ENCODE results near the gene SGIP1. TPM values are rescaled to one million over a fixed set of nuclear protein-coding genes. Genes with fewer than 3 reads are reported as not detected.

Gene SGIP1
- total and polyA plus RNA-seq, 2 donors, result 0.57 to 2.9 TPM

DNA sequence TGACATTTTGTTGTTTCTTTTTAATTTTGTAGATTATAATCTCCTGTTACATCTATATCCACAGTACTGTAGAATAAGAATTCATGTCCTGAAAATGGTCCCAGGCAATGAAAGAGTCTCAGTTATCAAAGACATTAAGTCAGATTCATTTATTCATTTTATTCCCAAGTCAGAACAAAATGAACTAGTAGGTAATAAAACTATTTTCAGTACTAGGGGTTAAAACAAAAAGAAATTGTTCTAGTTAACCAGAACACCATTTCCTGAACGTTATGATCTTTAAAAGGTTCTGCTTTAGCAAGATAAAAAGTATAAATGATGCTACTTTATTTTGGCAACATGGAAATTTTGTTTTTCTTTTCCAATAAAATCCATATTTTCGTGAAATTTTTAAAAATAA is 211.5 kb downstream of the SGIP1 start:
- Histone ChIP-seq H3K36me3 (ENCODE audit: control insufficient read depth in 2 of 2, insufficient read depth in 2 of 2, low read length in 1 of 2) (no peaks in the 10 kb centered on the region), H3K4me3 (ENCODE audit: low read length in 2 of 2) (no peak overlapping the region), H3K9me3 (ENCODE audit: control insufficient read depth in 2 of 2, insufficient read depth in 1 of 2, low read length in 1 of 2) (no peaks in the 10 kb centered on the region), H3K4me1 (ENCODE audit: control insufficient read depth in 2 of 2, insufficient read depth in 2 of 2, low read length in 2 of 2) (no peaks in the 10 kb centered on the region), H3K27ac (ENCODE audit: low read depth in 1 of 2, low read length in 1 of 2) (no peak overlapping the region), H3K27me3 (ENCODE audit: control insufficient read depth in 2 of 2, insufficient read depth in 1 of 2, low read length in 1 of 2) (no peaks in the 10 kb centered on the region)
- DNase-seq (ENCODE audit: low read depth in 6 of 9, low spot score in 9 of 9), result no peak
- 32% methylated on average over 2 of the region's 2 CpGs for WGBS

DNA sequence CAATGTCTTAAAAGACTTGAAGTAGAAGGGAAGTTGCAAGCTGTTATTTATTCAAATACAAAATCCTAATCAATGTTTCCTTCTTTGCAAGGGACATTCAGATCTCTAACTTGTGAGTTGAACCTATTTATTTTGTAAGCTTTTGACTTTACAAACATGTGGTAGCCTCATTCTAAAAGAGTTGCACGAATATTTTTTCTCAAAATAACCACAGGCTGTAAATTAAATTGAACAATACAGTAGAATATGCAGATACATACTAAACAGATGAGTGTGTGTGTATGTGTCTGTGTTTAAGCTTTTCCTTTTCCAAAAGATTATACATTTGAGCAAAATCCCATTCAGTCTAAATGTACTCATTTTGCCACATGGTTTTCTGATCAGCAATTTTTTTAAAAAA is 213.5 kb downstream of the SGIP1 start:
- H3K4me3 ChIP-seq (ENCODE audit: low read length in 2 of 2), result no peak overlapping the region
- no peak for DNase-seq (ENCODE audit: low read depth in 6 of 9, low spot score in 9 of 9)
- H3K27ac ChIP-seq (ENCODE audit: low read depth in 1 of 2, low read length in 1 of 2), result no peak overlapping the region
- peaks cover 7 to 12% of the 10 kb centered on the region in 2 donors for H3K4me1 ChIP-seq (ENCODE audit: control insufficient read depth in 2 of 2, insufficient read depth in 2 of 2, low read length in 2 of 2)
- 20% methylated on average over 1 of the region's 1 CpG for WGBS
- no peaks in the 10 kb centered on the region for H3K36me3 ChIP-seq (ENCODE audit: control insufficient read depth in 2 of 2, insufficient read depth in 2 of 2, low read length in 1 of 2)
- peaks cover 0 to 12% of the 10 kb centered on the region in 2 donors for H3K27me3 ChIP-seq (ENCODE audit: control insufficient read depth in 2 of 2, insufficient read depth in 1 of 2, low read length in 1 of 2)
- H3K9me3 ChIP-seq (ENCODE audit: control insufficient read depth in 2 of 2, insufficient read depth in 1 of 2, low read length in 1 of 2), result no peaks in the 10 kb centered on the region

DNA sequence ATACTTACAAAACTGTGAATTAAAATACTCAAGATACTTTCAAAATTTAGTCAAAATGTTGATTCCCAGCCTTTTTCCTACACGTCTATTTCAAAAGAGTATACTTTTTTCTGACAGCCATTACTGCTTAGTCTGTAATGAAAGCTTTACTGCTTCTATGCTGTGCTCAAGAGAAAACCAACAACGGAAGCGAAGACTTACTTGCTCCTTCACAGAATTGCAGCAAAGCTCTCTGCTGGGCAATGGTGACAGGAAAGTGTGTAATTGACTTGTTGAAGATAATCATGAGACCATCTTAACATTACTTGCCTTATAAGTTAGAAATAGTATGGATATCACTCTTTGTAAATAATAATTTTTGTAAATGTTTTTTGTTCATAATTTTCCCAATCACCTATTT is 216.6 kb downstream of the SGIP1 start:
- H3K27me3 ChIP-seq (ENCODE audit: control insufficient read depth in 2 of 2, insufficient read depth in 1 of 2, low read length in 1 of 2), result peaks cover 2 to 18% of the 10 kb centered on the region in 2 donors
- peak in 1 of 9 donors; percentile 67 for DNase-seq (ENCODE audit: low read depth in 6 of 9, low spot score in 9 of 9)
- H3K27ac ChIP-seq (ENCODE audit: low read depth in 1 of 2, low read length in 1 of 2), result no peak overlapping the region
- no peak overlapping the region for H3K4me3 ChIP-seq (ENCODE audit: low read length in 2 of 2)
- H3K9me3 ChIP-seq (ENCODE audit: control insufficient read depth in 2 of 2, insufficient read depth in 1 of 2, low read length in 1 of 2), result no peaks in the 10 kb centered on the region
- WGBS, result 48% methylated on average over 3 of the region's 3 CpGs
- H3K4me1 ChIP-seq (ENCODE audit: control insufficient read depth in 2 of 2, insufficient read depth in 2 of 2, low read length in 2 of 2), result peaks cover 8 to 17% of the 10 kb centered on the region in 2 donors
- no peaks in the 10 kb centered on the region for H3K36me3 ChIP-seq (ENCODE audit: control insufficient read depth in 2 of 2, insufficient read depth in 2 of 2, low read length in 1 of 2)

DNA sequence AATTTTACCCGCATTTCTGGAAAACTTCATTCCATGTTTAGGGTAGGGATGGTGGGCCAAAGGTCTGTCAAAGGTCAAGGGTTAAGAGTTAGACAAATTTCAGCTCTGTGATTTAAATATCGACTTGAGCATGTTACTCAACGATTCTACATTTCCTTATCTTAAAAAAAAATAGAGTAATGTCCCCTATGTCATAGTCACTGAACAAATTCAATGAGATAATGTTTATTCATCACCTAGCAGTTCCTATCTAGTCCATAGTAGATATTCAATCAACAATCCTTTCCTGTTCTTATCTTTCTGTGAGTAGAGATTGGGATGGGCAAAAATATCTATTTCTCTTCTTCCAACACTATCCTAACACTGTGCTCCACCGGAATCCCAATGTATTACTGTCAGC is 217.2 kb downstream of the SGIP1 start:
- Histone ChIP-seq H3K9me3 (ENCODE audit: control insufficient read depth in 2 of 2, insufficient read depth in 1 of 2, low read length in 1 of 2) (no peaks in the 10 kb centered on the region), H3K27me3 (ENCODE audit: control insufficient read depth in 2 of 2, insufficient read depth in 1 of 2, low read length in 1 of 2) (peaks cover 2 to 18% of the 10 kb centered on the region in 2 donors), H3K36me3 (ENCODE audit: control insufficient read depth in 2 of 2, insufficient read depth in 2 of 2, low read length in 1 of 2) (no peaks in the 10 kb centered on the region), H3K27ac (ENCODE audit: low read depth in 1 of 2, low read length in 1 of 2) (no peak overlapping the region), H3K4me1 (ENCODE audit: control insufficient read depth in 2 of 2, insufficient read depth in 2 of 2, low read length in 2 of 2) (peaks cover 8 to 17% of the 10 kb centered on the region in 2 donors), H3K4me3 (ENCODE audit: low read length in 2 of 2) (no peak overlapping the region)
- 97% methylated on average over 4 of the region's 4 CpGs for WGBS
- no peak for DNase-seq (ENCODE audit: low read depth in 6 of 9, low spot score in 9 of 9)

DNA sequence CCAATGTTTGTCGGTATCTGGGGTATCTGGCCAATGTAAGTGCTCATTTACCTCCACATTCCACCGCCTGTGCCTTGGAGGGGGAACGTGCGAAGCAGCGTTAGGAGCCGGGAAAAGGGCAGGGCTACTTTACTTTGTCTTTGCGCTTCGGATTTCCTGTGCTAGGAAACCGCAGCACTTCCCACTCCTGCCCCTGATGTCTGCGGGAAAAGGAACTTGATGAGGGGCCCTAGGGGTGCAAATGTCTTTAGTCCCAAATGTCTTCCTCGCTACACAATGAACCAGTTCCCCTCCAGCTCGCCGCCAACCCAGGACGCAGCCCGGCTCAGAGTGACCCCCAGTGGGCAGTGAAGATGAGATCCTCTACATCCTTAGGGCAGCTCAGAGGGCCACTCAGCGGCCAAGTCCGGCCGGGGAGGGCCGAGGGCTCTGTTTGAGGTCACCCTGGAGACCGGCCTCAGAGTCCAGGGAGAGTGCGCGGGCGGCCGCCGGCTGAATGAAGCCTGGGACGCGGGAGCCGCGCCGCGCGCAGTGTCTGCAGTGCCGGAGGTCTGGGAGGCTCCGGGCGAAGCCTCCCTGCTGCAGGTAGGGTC is 218.1 kb downstream of the SGIP1 start, which contains the start of gene DYNLT5:
TSS of gene DYNLT5 (plus strand) at position 460 of the 593 bp plus-strand sequence. CDS start 2,200 bp downstream, outside the sequence.
- Histone ChIP-seq H3K9me3 (ENCODE audit: control insufficient read depth in 2 of 2, insufficient read depth in 1 of 2, low read length in 1 of 2) (no peaks in the 10 kb centered on the region), H3K4me1 (ENCODE audit: control insufficient read depth in 2 of 2, insufficient read depth in 2 of 2, low read length in 2 of 2) (peaks cover 8 to 17% of the 10 kb centered on the region in 2 donors), H3K27ac (ENCODE audit: low read depth in 1 of 2, low read length in 1 of 2) (no peak within 1 kb of the TSS), H3K4me3 (ENCODE audit: low read length in 2 of 2) (peak within 1 kb of the TSS; percentile 36 to 39), H3K36me3 (ENCODE audit: control insufficient read depth in 2 of 2, insufficient read depth in 2 of 2, low read length in 1 of 2) (no peaks in the 10 kb centered on the region), H3K27me3 (ENCODE audit: control insufficient read depth in 2 of 2, insufficient read depth in 1 of 2, low read length in 1 of 2) (peaks cover 2 to 18% of the 10 kb centered on the region in 2 donors)
- no peak for DNase-seq (ENCODE audit: low read depth in 6 of 9, low spot score in 9 of 9)
- 2% methylated on average over 35 of the region's 35 CpGs for WGBS

DNA sequence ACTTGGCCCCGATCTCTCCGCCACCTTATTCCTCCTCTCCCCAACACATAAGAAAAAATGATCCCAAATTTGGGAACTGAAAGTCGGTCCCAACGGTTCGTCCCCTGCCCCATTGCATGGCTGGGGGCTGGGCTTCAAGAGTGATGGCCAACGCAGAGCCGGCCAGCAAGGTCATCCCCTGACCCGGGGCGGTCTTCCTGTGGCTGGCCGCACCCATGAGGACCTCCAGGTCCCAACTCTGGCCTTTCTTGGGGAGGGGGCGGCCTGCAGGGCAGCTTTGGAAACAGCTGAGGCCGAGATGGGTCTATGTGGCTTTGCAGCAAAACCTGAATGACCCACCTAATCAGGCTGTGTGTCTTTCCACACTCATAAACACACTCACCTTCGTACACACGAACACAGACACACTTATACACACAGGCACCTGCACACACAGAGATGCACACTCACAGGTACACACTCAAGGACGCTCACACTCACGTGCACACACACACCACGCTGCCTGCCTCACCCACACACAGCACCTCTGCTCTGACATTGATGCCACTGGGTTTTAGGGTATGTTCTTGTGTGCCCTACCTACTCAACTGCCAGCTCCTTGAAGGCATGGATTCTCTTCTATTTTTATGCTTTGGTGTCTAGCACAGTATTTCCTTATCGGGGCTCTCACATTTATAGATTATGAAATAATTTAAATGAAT is 218.9 kb downstream of the SGIP1 start:
- H3K27ac ChIP-seq (ENCODE audit: low read depth in 1 of 2, low read length in 1 of 2), result no peak overlapping the region
- H3K36me3 ChIP-seq (ENCODE audit: control insufficient read depth in 2 of 2, insufficient read depth in 2 of 2, low read length in 1 of 2), result no peaks in the 10 kb centered on the region

DNA sequence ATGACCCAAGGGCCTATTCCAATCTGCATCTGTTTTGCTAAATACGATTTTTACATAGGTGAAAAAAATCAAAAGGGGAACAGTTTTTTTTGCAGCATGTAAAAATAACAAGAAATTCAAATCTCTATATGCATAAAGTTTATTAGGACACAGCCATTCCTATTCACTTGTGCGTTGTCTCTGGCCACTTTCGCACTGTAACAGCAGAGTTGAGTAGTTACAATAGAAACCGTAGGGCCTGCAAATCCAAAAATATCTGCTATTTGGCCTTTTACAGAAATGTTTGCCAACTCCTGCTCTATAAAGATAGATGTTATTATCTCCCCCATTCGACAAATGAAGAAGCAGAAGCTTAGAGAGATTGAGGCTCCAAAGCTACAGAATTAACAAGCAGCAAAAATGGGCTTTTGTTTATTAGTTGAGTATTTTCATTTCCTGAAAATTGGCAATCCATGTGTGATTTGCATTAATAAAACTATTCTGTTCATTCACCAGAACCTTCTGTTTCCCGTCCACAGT is 223.8 kb downstream of the SGIP1 start:
- Histone ChIP-seq H3K36me3 (ENCODE audit: control insufficient read depth in 2 of 2, insufficient read depth in 2 of 2, low read length in 1 of 2) (no peaks in the 10 kb centered on the region), H3K9me3 (ENCODE audit: control insufficient read depth in 2 of 2, insufficient read depth in 1 of 2, low read length in 1 of 2) (no peaks in the 10 kb centered on the region), H3K27me3 (ENCODE audit: control insufficient read depth in 2 of 2, insufficient read depth in 1 of 2, low read length in 1 of 2) (peaks cover 2 to 4% of the 10 kb centered on the region in 2 donors), H3K4me3 (ENCODE audit: low read length in 2 of 2) (no peak overlapping the region), H3K27ac (ENCODE audit: low read depth in 1 of 2, low read length in 1 of 2) (peak overlapping the region in 1 of 2 donors; percentile 41), H3K4me1 (ENCODE audit: control insufficient read depth in 2 of 2, insufficient read depth in 2 of 2, low read length in 2 of 2) (peaks cover 0 to 3% of the 10 kb centered on the region in 2 donors)
- WGBS, result 92% methylated on average over 6 of the region's 6 CpGs
- DNase-seq (ENCODE audit: low read depth in 6 of 9, low spot score in 9 of 9), result no peak

More for the DNA sequence above, 218.9 kb downstream of the SGIP1 start:
- 53% methylated on average over 18 of the region's 18 CpGs for WGBS
- Histone ChIP-seq H3K4me3 (ENCODE audit: low read length in 2 of 2) (peak overlapping the region; percentile 36 to 39), H3K9me3 (ENCODE audit: control insufficient read depth in 2 of 2, insufficient read depth in 1 of 2, low read length in 1 of 2) (no peaks in the 10 kb centered on the region), H3K27me3 (ENCODE audit: control insufficient read depth in 2 of 2, insufficient read depth in 1 of 2, low read length in 1 of 2) (peaks cover 2 to 18% of the 10 kb centered on the region in 2 donors), H3K4me1 (ENCODE audit: control insufficient read depth in 2 of 2, insufficient read depth in 2 of 2, low read length in 2 of 2) (peaks cover 8 to 17% of the 10 kb centered on the region in 2 donors)
- DNase-seq (ENCODE audit: low read depth in 6 of 9, low spot score in 9 of 9), result no peak

DNA sequence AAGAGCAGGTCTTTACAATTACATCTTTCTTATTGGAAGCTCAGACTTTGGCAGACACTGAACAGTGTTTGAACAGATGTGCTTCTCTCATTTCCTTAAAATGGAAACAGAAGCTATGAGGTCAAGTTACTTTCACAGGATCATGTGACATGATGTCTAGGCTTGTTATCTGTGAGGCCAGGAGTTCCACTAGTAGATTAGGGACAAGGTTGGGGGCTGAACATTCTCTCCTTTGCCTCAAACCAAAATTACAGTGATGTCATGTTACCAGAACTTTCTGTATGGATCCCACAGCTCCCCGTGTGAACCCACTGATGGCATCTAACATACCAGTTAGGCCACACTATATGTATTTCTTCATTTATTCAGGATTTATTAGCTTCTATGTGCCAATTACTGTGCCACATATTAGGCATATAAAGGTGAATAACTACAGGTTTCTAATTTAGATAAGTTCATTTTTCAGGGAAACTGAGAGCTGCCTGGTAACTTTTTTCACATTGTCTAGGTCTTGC is 224.3 kb downstream of the SGIP1 start:
- no peaks in the 10 kb centered on the region for H3K27me3 ChIP-seq (ENCODE audit: control insufficient read depth in 2 of 2, insufficient read depth in 1 of 2, low read length in 1 of 2)
- no peak overlapping the region for H3K27ac ChIP-seq (ENCODE audit: low read depth in 1 of 2, low read length in 1 of 2)
- WGBS, result 84% methylated on average over 1 of the region's 1 CpG
- no peaks in the 10 kb centered on the region for H3K36me3 ChIP-seq (ENCODE audit: control insufficient read depth in 2 of 2, insufficient read depth in 2 of 2, low read length in 1 of 2)
- H3K4me1 ChIP-seq (ENCODE audit: control insufficient read depth in 2 of 2, insufficient read depth in 2 of 2, low read length in 2 of 2), result no peaks in the 10 kb centered on the region
- DNase-seq (ENCODE audit: low read depth in 6 of 9, low spot score in 9 of 9), result peak in 1 of 9 donors; percentile 26
- no peak overlapping the region for H3K4me3 ChIP-seq (ENCODE audit: low read length in 2 of 2)
- no peaks in the 10 kb centered on the region for H3K9me3 ChIP-seq (ENCODE audit: control insufficient read depth in 2 of 2, insufficient read depth in 1 of 2, low read length in 1 of 2)

DNA sequence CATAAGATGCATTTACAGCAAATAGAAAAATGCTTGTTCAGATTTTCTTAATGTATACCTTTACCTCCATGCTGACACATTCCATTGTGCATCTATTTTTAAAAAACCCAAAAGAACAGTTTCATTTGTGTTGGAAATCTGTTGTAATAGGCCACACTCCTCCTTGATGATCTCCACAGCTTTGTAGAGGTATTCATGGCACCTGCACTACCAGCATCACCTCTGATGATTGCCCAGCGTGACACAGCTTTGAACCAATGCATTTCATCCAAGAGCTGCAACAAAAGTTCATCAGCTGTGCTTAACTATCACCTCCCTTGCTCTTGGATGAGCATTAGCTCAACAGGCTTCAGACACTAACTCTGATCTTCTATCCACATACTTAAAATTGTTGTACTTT is 226.6 kb downstream of the SGIP1 start:
- no peaks in the 10 kb centered on the region for H3K9me3 ChIP-seq (ENCODE audit: control insufficient read depth in 2 of 2, insufficient read depth in 1 of 2, low read length in 1 of 2)
- WGBS, result 93% methylated on average over 1 of the region's 1 CpG
- H3K4me1 ChIP-seq (ENCODE audit: control insufficient read depth in 2 of 2, insufficient read depth in 2 of 2, low read length in 2 of 2), result no peaks in the 10 kb centered on the region
- H3K4me3 ChIP-seq (ENCODE audit: low read length in 2 of 2), result no peak overlapping the region
- no peak overlapping the region for H3K27ac ChIP-seq (ENCODE audit: low read depth in 1 of 2, low read length in 1 of 2)
- no peaks in the 10 kb centered on the region for H3K27me3 ChIP-seq (ENCODE audit: control insufficient read depth in 2 of 2, insufficient read depth in 1 of 2, low read length in 1 of 2)
- no peak for DNase-seq (ENCODE audit: low read depth in 6 of 9, low spot score in 9 of 9)
- H3K36me3 ChIP-seq (ENCODE audit: control insufficient read depth in 2 of 2, insufficient read depth in 2 of 2, low read length in 1 of 2), result no peaks in the 10 kb centered on the region
